ENCODE measurements around the gene CTSH.
A peak's percentile ranks its signal among the peaks of the same experiment; 100 is the strongest.
"Not testable (repeated sequence)": the region's sequence is repeated elsewhere in the genome, so short reads cannot be mapped to it uniquely, and the experiment has no call there.

The CTSH gene

GRCh38 chr15:78909160-78909695 is 35.6 kb downstream of the CTSH start:
- in situ Hi-C loops (cut with MboI; ENCODE audit: low pct_unique_long_range_greater_than_20kb, low sequenced_read_pairs): loop anchor here (10.0 to 25.0 kb wide), 2 partner anchors 116 to 278 kb away; no protein-coding TSS in a partner anchor
- DNase-seq: no peak

- DNase-seq: peak; percentile 50
- in situ Hi-C loops (cut with MboI; ENCODE audit: low pct_unique_long_range_greater_than_20kb, low sequenced_read_pairs): loop anchor here (10.0 to 25.0 kb wide), 2 partner anchors 117 to 280 kb away; no protein-coding TSS in a partner anchor
Measured at GRCh38 chr15:78907577-78907976, 37.3 kb downstream of the CTSH start.

- DNase-seq: no peak
- in situ Hi-C loops (cut with MboI; ENCODE audit: low pct_unique_long_range_greater_than_20kb, low sequenced_read_pairs): loop anchor here (10.0 to 25.0 kb wide), 2 partner anchors 119 to 281 kb away; no protein-coding TSS in a partner anchor
Measured at GRCh38 chr15:78906316-78906620, 38.6 kb downstream of the CTSH start.

GRCh38 chr15:78904599-78905358 is 40.1 kb downstream of the CTSH start:
- in situ Hi-C loops (cut with MboI; ENCODE audit: low pct_unique_long_range_greater_than_20kb, low sequenced_read_pairs): loop anchor here (10.0 to 25.0 kb wide), 2 partner anchors 120 to 283 kb away; no protein-coding TSS in a partner anchor
- DNase-seq: no peak

- DNase-seq: peak; percentile 38
- in situ Hi-C loops (cut with MboI; ENCODE audit: low pct_unique_long_range_greater_than_20kb, low sequenced_read_pairs): loop anchor here (10.0 to 25.0 kb wide), 2 partner anchors 122 to 285 kb away; no protein-coding TSS in a partner anchor
Measured at GRCh38 chr15:78902281-78903032, 42.4 kb downstream of the CTSH start.

- in situ Hi-C loops (cut with MboI; ENCODE audit: low pct_unique_long_range_greater_than_20kb, low sequenced_read_pairs): loop anchor here (10.0 to 25.0 kb wide), 2 partner anchors 124 to 286 kb away; no protein-coding TSS in a partner anchor
- not testable (repeated sequence) for DNase-seq
Measured at GRCh38 chr15:78900819-78901533, 43.9 kb downstream of the CTSH start.

- in situ Hi-C loops (cut with MboI; ENCODE audit: low pct_unique_long_range_greater_than_20kb, low sequenced_read_pairs): no loop called here
- DNase-seq: no peak
Measured at GRCh38 chr15:78898540-78898939, 46.3 kb downstream of the CTSH start.

- in situ Hi-C loops (cut with MboI; ENCODE audit: low pct_unique_long_range_greater_than_20kb, low sequenced_read_pairs): no loop called here
- no peak for DNase-seq
Measured at GRCh38 chr15:78895471-78895870, 49.4 kb downstream of the CTSH start.

GRCh38 chr15:78893538-78893937 is 51.3 kb downstream of the CTSH start:
- DNase-seq: no peak
- in situ Hi-C loops (cut with MboI; ENCODE audit: low pct_unique_long_range_greater_than_20kb, low sequenced_read_pairs): no loop called here

GRCh38 chr15:78889000-78889399 is 55.8 kb downstream of the CTSH start:
- in situ Hi-C loops (cut with MboI; ENCODE audit: low pct_unique_long_range_greater_than_20kb, low sequenced_read_pairs): no loop called here
- no peak for DNase-seq

- no peak for DNase-seq
- in situ Hi-C loops (cut with MboI; ENCODE audit: low pct_unique_long_range_greater_than_20kb, low sequenced_read_pairs): no loop called here
Measured at GRCh38 chr15:78881681-78882080, 63.2 kb downstream of the CTSH start.

- in situ Hi-C loops (cut with MboI; ENCODE audit: low pct_unique_long_range_greater_than_20kb, low sequenced_read_pairs): no loop called here
- DNase-seq: no peak
Measured at GRCh38 chr15:78880813-78881212, 64.0 kb downstream of the CTSH start.

GRCh38 chr15:78880242-78880533 is 64.7 kb downstream of the CTSH start:
- in situ Hi-C loops (cut with MboI; ENCODE audit: low pct_unique_long_range_greater_than_20kb, low sequenced_read_pairs): no loop called here
- no peak for DNase-seq

GRCh38 chr15:78879517-78880241 is 65.2 kb downstream of the CTSH start:
- in situ Hi-C loops (cut with MboI; ENCODE audit: low pct_unique_long_range_greater_than_20kb, low sequenced_read_pairs): no loop called here
- DNase-seq: no peak

GRCh38 chr15:78878356-78878755 is 66.5 kb downstream of the CTSH start:
- in situ Hi-C loops (cut with MboI; ENCODE audit: low pct_unique_long_range_greater_than_20kb, low sequenced_read_pairs): no loop called here
- peak; percentile 55 for DNase-seq

- DNase-seq; in situ Hi-C loops (cut with MboI; ENCODE audit: low pct_unique_long_range_greater_than_20kb, low sequenced_read_pairs): not testable (repeated sequence)
Measured at GRCh38 chr15:78876954-78877353, 67.9 kb downstream of the CTSH start.

GRCh38 chr15:78875107-78875914 is 69.5 kb downstream of the CTSH start:
- in situ Hi-C loops (cut with MboI; ENCODE audit: low pct_unique_long_range_greater_than_20kb, low sequenced_read_pairs): no loop called here
- peak; percentile 29 for DNase-seq
